Stimulated activated CD8-positive, alpha-beta memory T cell treated with anti-CD3 and anti-CD28 coated beads, Interleukin-15, amount 100 ng/mL, for 24 hours (primary cell): ENCODE results near the gene GNL2.

Source experiments
- DNase-seq: peaks from one replicate; pipeline ENCODE4 v3.0.0-alpha.2; 2020; ENCODE audit warnings: low read depth

The GNL2 gene

GRCh38 chr1:37595440-37596181, at the start of gene GNL2:
Gene GNL2 (minus strand): TSS chr1:37595937. CDS start chr1:37595822, 115 bp downstream.
- peak; percentile 92 for DNase-seq

- DNase-seq = no peak
Observed at GRCh38 chr1:37641059-37641458, 45.3 kb upstream of the GNL2 start.

DNA sequence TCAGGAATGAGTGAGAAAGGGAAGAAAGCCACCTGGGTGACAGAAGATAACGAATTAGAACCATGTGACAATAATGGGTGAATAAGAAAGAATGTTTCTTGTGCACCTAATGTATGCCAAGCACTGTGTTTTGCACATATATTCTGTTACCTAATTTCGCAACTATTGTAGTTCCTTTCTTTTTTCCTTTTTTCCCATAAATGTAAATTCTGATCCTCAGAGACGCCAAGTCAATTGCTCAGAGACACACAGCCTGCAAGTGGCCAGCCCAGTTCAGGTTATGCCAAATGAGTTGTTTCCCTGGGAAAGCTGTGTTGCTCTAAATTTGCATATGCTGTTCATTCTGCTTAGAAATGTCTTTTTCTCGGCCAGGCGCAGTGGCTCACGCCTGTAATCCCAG, 40.7 kb upstream of the GNL2 start:
- no peak for DNase-seq

DNA sequence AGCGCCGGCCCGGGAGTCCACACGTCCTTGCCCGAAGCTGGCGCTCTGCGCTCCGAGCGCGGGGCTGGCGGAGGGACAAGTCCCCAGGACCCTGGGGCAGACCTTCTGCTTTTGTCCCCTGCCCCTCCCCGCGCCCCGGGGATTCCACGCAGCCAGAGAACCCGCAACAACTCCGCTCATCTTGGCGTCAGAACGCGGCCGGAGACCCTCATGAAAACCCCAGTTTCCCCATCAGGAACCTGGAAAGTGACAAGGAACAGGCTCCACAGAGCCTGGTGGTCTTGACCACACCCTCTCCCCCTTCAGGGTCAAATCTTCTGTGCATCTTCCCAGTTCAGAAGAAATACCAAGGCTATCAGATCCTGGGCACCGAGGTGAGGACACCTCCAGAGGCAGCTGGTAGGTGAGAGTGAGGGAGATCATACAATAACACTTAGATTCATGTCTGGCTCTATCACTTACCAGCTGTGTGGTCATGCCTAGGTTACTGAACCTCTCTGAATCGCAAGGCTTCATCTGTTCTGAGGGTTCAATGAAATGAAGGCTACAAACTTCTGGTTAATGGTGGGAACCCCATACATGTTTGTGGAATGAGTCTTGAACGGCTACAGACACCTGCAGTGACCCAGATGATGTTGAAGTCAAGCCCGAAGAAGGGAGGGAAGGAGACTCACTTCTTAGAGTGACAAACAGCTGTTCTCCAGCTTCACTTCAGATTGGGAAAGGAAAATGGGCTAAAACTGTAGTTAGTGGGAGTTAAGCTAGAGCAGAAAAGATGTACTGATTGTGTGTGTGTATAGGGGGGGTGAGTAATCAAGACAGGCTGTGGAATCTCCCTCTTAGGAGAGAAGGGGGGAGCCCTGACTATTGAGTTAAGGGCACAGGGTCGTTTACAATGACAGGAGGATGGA, 39.5 kb upstream of the GNL2 start:
- DNase-seq = no peak

DNA sequence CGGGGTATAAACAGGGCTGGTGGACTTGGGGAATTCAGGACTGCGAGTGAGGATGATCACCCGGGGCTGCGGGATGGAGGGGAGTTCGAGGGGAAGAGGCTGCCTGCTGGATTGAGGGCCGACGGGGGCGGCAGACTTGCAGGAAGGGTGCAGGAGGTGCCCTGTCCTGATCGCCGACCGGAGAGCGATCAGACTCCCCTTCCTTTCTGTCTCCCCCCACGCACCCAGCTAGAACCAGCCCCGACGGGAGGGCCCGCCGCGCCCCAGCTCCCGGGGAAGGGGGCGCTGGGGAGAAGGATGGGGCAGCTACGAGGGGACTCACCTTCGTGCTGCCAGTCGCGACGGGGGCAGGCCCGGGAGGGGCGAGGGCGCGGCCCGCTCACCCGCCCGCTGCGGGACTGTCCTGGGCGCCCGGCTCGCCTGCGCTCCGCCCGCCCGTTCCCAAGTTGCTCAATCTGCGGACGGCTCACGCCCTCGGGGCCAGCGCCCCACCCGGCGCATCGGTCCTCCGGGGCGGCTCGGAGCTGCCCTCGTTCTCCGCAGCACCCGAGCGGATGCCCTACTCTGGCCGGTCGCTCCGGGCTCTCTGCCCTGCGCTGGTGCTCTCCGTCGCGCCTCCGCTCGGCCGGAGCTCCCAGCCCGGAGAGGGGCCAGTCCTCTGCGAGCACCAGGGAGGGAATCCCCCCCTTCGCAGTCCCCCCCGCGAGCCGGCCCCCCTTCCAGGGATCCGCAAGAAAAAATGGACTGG, 38.7 kb upstream of the GNL2 start, which contains the start of gene RSPO1:
RSPO1 (minus strand) TSS at position 649 of the 748 bp plus-strand sequence. CDS start 5,231 bp downstream, outside the sequence.
- DNase-seq = no peak

DNA sequence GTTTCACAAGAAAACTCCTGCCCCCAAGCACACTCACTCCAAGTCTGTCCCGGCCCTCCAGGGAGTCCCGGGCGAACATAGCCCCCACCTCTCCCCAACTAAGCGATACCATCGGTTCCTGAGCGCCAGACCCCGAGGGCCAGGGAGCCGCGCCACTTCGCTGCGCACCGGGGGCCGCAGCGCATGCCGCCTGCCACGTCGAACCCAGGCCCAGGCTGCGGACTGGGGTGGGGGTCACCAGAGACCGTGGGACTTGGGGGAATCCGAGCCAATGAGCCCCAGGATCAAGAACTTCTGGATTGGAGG, 38.2 kb upstream of the GNL2 start:
- no peak for DNase-seq

DNA sequence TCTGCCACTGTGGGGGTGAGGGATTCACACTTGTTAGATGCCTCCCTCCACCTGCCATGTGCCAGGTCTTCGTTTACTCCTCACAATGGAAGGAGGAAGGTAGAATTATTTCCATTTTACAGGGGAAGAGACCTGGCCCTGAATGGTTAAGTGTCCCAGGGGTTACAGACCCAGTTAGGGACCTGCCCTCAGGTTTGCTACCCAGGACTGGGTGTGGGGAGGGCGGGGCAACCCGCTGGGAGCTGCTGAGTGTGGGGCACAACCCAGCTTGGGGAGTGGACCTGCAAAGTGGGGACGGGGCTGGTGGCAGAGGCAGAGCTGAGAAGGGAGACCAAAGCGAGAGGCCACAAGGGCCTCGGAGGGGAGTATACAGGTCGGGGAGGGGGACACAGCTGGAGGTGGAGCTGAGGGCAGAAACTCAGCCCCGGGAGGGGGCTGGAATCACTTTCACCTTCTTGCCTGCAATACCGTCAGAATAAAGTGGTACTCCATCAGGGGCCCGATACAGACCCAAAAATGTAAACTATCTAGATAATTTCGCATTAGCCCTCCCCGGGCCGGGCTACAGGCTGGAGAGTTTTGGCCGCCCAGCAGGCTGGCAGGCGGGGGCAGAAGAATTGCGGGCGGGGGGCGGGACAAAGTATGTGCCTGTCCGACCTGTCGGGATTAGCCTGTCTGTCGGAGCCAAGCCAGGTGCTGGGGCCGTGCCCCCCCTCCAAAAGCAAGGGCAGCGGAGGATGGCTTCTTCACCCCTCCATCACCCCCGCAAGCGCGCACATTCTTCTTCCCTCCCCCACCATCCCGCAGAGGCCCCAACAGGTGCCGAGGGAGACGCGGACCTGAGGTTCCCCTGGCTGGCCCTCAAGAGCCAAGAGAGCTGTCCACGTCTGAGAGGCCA, 37.6 kb upstream of the GNL2 start:
- no peak for DNase-seq

DNA sequence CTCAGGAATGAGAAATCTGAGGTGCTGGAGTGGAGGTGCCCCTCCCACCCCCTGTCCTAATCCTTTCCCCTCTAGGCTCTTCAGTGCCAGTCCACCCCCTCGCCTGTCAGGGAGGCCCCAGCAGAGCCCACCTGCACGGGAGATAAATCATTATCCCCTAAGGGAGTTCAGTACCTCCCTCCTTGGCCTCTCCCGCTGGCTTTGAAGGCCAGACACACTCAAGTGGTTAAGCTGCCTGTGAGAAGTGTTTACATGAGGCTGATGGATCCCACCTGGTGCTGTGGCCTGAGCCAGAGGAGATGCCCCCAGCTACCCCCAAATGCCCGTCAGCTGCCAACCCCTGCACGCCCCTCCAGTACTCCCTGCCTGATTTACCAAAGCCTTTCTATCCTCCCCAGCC, 35.3 kb upstream of the GNL2 start:
- no peak for DNase-seq

GRCh38 chr1:37630426-37631028, 34.8 kb upstream of the GNL2 start:
- no peak for DNase-seq

DNA sequence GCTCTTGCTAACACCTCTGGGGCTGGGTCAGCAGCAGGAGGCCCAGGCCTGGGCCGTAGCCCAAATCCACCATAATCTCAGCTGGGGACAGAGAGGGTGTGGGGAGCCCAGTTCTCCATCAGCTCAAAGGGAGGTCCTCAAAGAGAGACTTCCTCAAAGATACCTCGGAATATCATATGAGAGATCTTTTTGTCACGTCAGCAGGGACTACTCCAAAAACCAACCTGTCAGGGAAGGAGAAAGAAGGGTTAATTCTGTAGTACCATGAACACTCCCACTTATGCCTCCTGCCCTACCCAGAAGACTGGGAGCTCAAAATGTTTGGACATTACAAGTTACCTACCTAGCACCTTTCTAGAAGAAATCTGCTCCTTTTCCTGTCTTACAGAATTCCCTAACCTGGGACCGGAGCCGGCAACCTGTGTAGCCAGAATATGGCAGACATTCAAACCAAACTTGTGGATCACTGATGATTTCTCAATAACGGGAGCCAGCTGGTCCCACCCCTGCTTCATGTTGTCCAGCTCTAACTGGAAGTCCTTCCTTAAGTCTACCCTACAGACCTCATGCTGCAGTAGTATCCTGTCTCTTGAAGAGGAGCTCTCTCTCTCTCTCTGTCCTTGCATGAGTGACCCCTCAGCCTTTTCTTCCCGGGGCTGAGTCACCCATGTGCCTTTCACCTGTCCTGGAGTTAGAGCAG, 34.1 kb upstream of the GNL2 start:
- no peak for DNase-seq

GRCh38 chr1:37629008-37629407, 33.3 kb upstream of the GNL2 start:
- no peak for DNase-seq

GRCh38 chr1:37628026-37628556, 32.4 kb upstream of the GNL2 start:
- DNase-seq = no peak

DNA sequence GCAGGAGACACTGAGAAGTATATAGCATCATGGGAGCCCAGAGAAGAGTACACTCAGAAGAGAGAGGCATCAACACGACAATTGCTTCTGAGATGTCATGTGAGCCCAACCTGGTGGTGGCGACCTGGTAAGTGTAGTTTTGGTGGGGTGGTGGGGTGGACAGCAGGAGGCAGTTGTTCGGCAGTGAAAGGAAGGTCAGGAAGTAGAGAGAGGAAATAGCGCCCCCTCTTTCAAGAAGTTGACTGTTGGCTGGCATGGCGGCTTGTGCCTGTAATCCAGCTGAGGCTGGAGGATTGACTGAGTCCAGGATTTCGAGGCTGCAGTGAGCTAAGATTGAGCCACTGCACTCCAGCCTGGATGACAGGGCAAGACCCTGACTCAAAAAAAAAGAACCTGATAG, 26.4 kb upstream of the GNL2 start:
- DNase-seq = no peak

DNA sequence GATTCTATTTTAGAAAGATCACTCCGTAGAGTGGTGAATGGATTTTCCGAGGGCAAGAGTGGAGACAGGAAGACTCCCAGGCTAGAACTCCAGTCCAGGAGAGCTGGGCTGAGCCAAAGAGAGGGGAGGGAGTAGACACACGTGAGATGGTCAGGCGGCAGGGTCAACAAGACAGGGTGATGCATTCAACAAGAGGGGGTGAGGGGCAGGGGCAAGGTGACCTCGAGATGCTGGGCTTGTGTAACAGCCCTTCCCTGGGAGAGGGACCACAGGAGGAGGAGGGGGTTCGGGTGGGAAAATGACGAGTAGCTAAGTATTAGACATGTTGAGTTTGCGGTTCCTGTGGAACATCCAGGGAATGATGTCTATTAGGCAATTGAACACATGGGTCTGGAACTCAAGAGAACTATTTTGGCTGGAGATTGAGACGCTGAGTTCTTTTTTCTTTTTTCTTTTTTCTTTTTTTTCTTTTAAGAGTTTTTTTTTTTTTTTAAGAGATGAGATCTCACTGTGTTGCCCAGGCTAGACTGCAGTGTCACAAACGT, 25.7 kb upstream of the GNL2 start:
- no peak for DNase-seq

GRCh38 chr1:37620707-37621106, 25.0 kb upstream of the GNL2 start:
- DNase-seq = no peak

DNA sequence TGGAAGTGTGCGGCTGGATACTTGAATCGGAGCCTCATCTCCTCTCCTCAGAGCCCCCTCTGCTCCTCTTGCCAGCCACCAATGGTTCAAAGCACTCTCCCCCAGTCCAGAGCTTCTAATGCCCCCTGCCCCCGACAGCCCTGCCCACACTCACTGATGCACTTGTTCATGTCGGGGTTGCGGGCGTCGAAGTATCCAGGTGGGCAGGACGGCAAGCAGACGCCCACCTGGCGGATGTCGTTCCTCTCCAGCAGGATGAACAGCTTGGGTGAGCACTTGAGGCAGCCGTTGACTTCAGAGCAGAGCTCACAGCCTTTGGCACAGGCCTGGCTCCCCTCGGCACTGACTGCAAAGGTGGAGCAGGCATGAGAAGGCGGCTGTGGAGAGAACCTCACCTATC, 20.6 kb upstream of the GNL2 start:
- DNase-seq = no peak

- no peak for DNase-seq
Observed at GRCh38 chr1:37614105-37614504, 18.4 kb upstream of the GNL2 start.

- DNase-seq = no peak
Observed at GRCh38 chr1:37612186-37612585, 16.4 kb upstream of the GNL2 start.

DNA sequence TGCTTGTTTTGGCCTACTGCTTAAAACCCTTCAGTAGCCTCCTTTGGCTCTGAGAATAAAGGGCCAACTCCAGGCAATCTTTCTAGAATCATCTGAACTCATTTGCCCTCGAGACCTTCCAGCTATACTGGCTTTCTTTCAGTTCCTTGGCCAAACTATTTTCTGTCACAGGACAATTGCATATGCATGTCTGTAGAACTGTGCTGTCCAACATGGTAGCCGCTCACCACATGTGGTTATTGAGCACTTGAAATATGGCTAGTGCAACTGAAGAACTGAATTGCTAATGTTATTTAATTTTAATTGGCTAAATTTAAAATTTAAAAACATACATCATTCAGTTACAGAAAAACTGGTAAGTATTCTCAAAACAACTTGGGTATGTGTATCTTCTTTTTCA, 14.3 kb upstream of the GNL2 start:
- DNase-seq = no peak

DNA sequence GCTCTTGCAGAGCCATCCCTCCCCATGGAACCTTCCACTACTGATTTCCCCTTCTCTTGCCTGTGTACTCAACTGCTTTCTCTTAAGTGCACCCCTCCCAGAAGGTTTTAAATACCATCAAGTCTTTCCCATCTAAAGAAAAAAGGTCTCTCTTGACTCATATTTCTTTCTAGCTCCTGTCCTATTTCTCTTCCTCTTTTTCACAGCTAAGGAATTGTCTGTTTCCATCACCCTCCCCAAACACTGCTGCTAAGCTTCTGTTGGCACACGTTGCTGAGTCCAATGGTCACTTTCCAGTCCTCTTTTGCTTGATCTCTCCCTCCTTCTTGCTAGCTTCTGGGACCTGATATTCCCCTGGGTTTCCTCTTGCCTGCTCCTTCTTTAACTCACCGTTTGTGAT, 13.3 kb upstream of the GNL2 start:
- DNase-seq = no peak
